ENCODE measurements around the gene APLP2. TPM values are rescaled to one million over a fixed set of nuclear protein-coding genes. Genes with fewer than 3 reads are reported as not detected.

Gene APLP2
- total RNA-seq, 4 donors from 2014 or later, result 86.6 to 530 (median 347) TPM

GRCh38 chr11:130133716-130134115, 64.0 kb downstream of the APLP2 start:
- DNase-seq, result no peak
- peaks cover 0 to 81% (median 0%) of the 10 kb centered on the region in 3 donors for H3K36me3 ChIP-seq
- no peak for TF ChIP-seq POLR2A (IDR thresholded peaks at IDR 0.05)
- TF ChIP-seq CTCF (IDR thresholded peaks at IDR 0.05), result no peak

GRCh38 chr11:130136107-130136506, 66.4 kb downstream of the APLP2 start:
- H3K4me1 ChIP-seq, result no peaks in the 10 kb centered on the region
- DNase-seq, result no peak
- no peak overlapping the region for H3K27ac ChIP-seq
- TF ChIP-seq CTCF (IDR thresholded peaks at IDR 0.05) (no peak), POLR2A (IDR thresholded peaks at IDR 0.05) (no peak)
- H3K4me3 ChIP-seq, result no peak overlapping the region
- no peaks in the 10 kb centered on the region for H3K9me3 ChIP-seq
- H3K27me3 ChIP-seq, result no peaks in the 10 kb centered on the region
- peaks cover 0 to 71% (median 0%) of the 10 kb centered on the region in 3 donors for H3K36me3 ChIP-seq

More at GRCh38 chr11:130133716-130134115, 64.0 kb downstream of the APLP2 start:
- H3K9me3 ChIP-seq, result no peaks in the 10 kb centered on the region
- no peak overlapping the region for H3K4me3 ChIP-seq
- peaks cover 0 to 4% (median 0%) of the 10 kb centered on the region in 4 donors for H3K4me1 ChIP-seq
- H3K27me3 ChIP-seq, result no peaks in the 10 kb centered on the region
- H3K27ac ChIP-seq, result no peak overlapping the region

GRCh38 chr11:130137999-130138398, 68.3 kb downstream of the APLP2 start:
- Histone ChIP-seq H3K27me3 (no peaks in the 10 kb centered on the region), H3K9me3 (no peaks in the 10 kb centered on the region), H3K4me3 (no peak overlapping the region), H3K36me3 (peaks cover 0 to 77% (median 0%) of the 10 kb centered on the region in 3 donors), H3K27ac (no peak overlapping the region), H3K4me1 (no peaks in the 10 kb centered on the region)
- DNase-seq, result no peak
- no peak for TF ChIP-seq POLR2A (IDR thresholded peaks at IDR 0.05)
- no peak for TF ChIP-seq CTCF (IDR thresholded peaks at IDR 0.05)

- H3K4me3 ChIP-seq, result no peak overlapping the region
- peaks cover 0 to 74% (median 0%) of the 10 kb centered on the region in 3 donors for H3K36me3 ChIP-seq
- DNase-seq, result no peak
- H3K27ac ChIP-seq, result no peak overlapping the region
- H3K9me3 ChIP-seq, result no peaks in the 10 kb centered on the region
- H3K4me1 ChIP-seq, result peaks cover 0 to 10% (median 0%) of the 10 kb centered on the region in 4 donors
- H3K27me3 ChIP-seq, result no peaks in the 10 kb centered on the region
- TF ChIP-seq POLR2A (IDR thresholded peaks at IDR 0.05) (no peak), CTCF (IDR thresholded peaks at IDR 0.05) (no peak)
Measured at GRCh38 chr11:130139401-130139800, 69.7 kb downstream of the APLP2 start.

DNA sequence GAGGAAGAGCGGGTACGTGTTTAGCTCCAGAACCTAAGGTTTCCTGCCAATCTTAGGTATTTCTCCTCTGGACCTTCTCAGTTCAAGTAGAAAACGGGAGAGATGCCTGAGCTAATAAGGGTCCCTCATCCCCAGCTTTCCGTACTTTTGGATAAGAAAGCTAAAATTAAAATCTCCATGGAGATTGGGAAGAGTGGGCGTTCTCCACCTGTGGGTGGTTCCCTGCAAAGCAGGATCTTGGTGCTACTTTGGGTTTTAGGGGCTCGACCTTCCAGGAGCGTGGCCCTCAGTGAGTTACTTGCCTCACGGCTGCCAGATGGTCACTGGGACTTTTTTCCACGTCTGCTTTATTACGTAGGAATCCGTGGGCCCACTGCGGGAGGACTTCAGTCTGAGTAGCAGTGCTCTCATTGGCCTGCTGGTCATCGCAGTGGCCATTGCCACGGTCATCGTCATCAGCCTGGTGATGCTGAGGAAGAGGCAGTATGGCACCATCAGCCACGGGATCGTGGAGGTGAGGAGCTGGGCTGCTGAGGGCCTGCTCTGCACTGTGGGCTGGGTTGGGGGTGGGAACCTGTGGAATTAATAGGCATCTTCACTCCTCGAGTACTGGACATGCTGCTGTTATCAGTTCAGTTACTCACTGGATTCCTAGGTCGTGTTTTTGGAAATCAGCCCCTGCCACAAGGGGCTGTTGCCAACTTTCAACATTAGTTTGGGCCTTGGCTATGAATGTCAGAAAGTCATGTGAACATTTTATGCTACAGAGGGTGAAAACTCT, 72.1 kb downstream of the APLP2 start:
- TF ChIP-seq CTCF (IDR thresholded peaks at IDR 0.05), result no peak
- TF ChIP-seq POLR2A (IDR thresholded peaks at IDR 0.05), result no peak
- no peak overlapping the region for H3K4me3 ChIP-seq
- no peaks in the 10 kb centered on the region for H3K27me3 ChIP-seq
- peaks cover 0 to 27% (median 7%) of the 10 kb centered on the region in 4 donors for H3K4me1 ChIP-seq
- no peak overlapping the region for H3K27ac ChIP-seq
- peaks cover 0 to 53% (median 0%) of the 10 kb centered on the region in 3 donors for H3K36me3 ChIP-seq
- H3K9me3 ChIP-seq, result no peaks in the 10 kb centered on the region
- no peak for DNase-seq

All from Peyer's patch (tissue), 4 donors.